HG02798 (cell line): Measurements from ENCODE around the gene MLLT10.

Experiments used
- ATAC-seq: cut with Tn5 transposase; IDR thresholded peaks from one replicate; pipeline ENCODE4 v1.9.1; 2021; ENCODE audit warnings: mild to moderate bottlenecking; ENCODE audit not compliant: unreplicated experiment, poor library complexity

MLLT10 gene

DNA sequence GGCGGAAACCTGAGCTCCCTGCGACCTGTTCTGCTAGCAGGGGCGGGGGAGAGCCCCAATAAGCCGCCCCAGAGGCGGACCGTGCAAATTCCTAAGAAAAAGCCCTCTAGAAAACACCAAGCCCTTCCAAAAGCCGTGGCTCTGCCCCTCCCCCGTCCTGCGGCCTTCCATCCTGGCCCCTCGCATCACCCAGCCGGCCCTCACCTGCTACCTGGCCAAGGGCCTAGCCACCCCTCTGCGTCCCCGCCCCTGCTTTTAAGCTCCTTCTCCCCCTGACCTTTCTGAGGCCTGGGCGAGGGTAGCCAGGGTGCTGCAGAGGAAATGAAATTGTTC, 33.5 kb upstream of the MLLT10 start:
- no peak for ATAC-seq

DNA sequence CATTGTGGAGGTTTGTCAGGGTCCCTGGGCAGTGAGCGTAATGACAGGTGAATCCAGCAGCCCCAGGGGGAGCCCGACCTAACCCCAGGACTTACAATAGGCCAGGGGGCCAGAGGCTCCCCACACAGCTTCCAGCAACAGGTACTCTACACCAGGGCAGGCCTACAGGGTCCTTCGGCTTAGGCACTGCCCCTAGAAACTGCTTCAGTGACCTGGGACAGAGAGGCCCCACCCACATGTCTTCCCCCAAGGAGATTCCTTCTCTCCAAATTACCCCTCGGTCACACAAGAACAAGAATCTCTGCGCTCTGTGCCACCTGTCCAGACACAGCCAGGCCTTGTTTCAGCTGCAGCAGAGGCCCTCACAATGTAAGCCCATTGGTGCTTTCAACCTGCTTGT, 32.9 kb upstream of the MLLT10 start:
- no peak for ATAC-seq

DNA sequence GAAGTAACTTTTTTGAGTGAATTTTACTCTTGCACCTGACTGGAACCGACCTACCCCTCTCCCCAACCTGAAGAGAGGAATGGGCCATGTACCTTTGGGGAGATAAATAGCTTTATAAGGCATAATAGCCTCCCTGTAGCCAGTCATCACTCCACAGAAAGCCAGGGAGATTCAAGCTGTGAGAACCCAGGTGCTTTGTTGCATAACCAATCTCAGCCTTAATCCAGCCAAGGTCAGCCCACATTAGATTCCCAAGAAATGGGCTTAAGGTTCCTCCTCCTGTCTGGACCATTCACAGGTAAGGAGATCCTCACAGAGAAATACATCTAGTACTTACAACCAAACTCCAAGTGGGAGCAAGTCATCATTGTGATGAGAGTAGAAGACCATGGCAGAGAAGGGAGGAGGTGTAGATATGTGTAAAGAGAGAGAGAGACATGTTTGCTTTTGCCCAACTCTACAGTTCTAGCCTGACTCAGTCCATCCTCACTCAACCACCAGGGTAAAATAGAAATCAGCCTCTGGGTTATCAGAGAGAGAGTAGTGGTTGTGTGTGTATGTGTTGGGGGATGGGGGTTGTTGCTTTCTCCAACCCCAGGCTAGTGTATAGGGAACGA, 32.2 kb upstream of the MLLT10 start:
- no peak for ATAC-seq

DNA sequence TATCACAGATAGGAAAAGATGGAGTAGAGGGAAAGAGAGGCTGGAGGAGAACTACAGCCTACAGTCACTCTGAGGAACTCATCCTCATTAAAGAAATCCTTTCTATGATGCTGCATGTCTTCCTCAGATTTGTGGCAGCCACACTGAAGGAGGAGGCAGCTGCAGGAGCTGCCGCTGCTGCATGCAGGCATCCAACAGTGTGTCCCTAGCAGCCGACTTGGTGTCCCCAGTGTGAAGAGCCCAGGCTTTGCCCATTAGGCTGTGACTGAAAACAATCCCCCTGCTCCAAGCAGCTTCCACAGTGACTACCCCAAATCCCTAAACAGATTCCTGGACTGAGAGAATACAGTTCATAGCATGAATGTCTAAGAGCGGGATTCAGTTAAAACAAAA, 31.7 kb upstream of the MLLT10 start:
- no peak for ATAC-seq

DNA sequence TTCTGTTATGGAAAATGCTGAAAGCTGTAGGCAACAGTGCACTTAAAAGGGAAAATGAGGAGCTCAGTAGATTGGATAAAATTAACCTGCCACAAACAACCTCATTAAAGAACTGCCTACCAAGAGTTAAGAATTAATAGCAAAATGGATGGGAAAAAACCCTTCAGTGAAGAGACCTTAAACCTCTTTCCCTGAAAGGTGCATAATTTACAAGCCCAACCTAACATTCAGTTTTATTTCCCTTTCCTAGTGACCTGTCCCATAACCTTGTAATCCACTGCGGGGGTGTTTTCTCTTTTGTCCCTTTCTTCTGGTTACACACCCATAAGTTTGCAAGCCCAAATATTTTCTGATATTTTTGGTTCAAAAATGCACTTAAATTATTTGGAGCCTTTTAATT, 30.5 kb upstream of the MLLT10 start:
- no peak for ATAC-seq

DNA sequence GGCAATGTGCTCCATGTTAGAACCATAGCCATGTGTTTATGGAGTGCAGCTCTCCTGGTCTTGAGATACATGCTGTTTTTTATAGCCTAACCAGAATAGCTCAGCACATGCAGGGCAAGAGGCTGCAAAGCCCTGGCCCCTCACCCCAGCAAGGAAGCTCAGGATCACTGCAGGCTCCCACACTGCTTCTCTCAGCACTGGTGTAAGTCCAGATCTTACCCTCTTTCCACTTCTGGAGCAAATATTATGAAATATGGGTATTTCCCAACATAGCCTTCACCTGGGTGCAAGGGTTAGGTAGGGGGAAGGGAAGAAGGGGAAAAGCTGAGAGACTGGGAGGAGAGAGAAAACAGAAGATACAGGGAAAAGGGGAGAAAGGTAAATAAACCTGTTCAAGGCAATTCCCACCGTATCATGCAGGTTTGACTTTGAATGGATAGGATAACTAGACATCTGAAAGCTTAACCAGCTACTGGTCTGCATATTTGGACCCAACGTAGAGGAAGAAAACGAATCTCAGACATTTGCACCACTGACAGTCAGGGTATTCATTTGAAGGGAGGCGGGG, 28.2 kb upstream of the MLLT10 start:
- no peak for ATAC-seq

DNA sequence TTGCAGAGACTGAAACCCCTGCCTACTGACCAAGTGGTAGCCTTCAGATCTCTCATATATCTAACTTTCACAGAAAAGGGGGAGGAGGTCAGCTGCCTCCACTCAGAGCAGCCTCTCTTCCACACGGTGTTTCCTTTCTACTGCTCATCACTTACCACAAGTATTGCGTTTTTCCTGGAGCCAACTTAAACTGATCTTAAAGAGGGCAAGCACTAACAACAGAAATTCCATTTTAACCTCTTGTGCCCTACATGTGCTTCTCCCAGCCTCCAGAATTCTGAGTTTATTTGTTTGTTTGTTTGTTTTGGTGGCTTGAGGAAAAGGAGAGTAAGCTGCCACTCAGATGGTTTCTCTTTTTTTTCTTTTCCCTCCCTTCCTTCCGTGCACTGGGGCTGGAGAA, 27.7 kb upstream of the MLLT10 start:
- no peak for ATAC-seq

DNA sequence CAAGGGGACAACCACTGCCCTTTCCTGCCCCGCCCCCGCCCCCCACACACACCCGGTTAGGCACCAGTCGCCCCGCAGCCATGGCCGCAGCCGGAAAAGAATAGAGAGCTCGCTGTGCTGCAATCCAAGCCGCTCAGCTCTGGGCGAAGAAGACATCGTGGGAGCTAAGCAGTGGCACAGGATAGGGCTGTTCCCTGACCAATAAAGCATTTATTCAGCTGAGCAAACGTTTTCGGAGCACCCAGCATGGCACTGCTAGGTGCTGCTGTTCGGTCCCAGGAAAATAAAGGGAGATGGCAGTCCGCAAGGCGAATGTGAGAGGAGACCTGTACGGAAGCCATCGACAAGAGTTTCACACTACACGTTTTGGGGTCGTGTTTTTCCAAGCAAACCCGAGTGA, 26.9 kb upstream of the MLLT10 start:
- ATAC-seq = no peak

DNA sequence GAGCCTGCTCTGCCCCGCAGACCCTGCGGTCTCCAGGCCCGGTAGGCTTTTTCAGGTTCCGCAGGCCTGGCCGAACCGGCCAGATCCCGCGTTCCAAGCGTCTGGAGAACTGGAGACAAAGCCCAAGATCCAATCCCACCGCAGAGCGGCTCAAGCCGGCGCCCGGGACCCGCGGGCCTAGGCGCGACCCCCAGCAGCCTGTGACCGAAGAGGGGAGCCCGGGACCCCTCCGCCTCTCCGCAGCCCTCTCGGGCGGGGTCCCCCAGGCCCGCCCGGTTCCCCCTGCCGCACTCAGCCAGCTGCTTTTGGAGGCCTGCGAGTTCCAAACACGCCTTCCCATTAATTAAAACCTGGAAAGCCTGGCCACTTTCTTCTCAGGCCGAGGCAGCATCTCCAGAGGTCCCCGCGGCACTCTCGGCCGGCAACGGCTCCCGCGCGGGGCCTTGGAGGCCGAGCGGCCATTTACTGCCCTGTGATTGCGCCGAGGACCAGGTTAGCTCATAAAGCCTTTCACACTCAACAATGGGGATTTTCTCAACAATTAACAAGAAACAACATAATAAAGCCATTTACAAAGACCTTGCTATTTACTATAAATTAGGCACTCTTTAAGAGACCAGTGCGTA, 25.2 kb upstream of the MLLT10 start:
- no peak for ATAC-seq

DNA sequence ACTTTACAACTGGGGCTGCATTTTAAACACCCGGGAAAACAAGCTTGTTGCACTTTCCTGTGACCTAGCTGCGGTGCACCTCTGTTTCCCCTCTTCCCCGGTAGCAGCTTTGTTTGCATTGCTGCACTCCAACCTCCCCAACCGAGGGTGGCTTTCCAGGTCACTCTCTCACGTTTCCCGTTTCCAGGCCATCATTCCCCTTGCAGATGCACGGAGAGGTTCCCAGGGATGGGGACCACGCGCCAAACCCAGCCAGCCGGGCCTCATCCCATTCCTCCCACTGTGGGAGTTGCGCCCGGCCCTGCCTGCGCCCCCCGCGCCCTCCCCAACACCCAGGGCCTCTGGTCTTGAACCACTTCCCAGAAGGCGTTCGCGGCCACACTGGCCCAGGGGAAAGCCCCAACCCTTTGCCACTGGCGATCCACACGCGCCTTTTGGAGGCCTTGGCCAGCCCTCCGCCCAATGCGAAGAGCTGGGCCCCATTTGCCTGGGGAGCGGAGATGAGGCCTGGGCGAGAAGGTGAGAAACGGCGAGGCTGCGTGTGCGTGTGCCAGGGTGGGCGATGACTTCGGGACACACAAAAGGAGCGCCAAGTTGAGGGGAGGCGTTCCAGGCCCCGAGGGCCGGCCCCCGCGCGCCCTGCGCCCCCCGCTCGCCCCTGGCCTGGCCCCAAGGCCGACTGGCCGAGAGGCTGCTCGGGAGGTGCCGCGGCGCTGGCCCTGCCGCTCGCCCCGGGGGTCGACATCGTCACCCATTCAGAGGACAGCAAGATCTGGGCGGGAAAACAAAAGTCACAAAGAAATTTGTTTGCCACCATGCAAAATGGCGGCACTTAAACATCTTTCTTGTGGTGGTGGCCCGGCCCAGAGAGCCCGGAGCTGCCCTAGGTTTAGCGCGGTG, 24.4 kb upstream of the MLLT10 start:
- no peak for ATAC-seq

DNA sequence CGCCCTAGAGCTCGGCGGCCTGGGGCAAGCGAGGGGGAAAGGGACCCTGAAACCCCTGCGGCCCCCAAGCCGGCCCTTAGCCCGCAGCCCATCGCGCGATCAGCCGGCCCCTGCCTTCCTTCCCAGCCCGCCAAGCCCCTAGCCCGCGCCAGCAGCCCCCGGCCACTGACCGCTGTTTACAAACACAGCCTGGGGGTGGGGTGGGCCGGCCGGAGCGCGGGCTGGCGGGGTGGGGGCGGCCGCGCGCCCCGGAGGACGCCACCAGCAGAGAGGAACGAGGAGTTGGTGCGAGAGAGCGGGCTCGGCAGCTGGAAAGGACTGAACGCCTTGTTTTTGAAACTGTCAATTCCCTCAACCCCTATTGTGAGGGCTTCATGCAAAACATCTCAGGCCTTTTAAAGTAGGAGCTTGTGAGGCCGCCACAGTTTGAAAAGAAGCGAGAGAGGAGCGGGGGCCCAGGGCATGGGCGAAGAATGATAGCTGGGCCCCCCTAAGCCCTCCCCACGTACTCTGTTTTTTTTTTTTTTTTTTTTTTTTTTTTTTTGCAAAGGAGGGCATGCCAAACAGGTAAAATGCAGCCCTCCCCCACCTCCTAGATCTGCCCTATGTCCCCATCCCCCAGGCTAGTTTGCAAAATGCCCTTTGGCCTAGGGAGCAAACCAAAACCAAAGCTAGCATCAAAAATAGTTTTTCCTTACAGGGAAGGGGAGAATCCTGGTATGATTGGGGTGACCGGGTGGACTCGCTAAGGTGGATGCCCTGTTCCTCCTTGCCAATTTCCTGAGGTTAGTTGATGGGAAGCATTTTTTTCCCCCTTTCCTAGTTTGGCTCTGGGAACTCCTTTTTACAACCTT, 23.6 kb upstream of the MLLT10 start:
- no peak for ATAC-seq

DNA sequence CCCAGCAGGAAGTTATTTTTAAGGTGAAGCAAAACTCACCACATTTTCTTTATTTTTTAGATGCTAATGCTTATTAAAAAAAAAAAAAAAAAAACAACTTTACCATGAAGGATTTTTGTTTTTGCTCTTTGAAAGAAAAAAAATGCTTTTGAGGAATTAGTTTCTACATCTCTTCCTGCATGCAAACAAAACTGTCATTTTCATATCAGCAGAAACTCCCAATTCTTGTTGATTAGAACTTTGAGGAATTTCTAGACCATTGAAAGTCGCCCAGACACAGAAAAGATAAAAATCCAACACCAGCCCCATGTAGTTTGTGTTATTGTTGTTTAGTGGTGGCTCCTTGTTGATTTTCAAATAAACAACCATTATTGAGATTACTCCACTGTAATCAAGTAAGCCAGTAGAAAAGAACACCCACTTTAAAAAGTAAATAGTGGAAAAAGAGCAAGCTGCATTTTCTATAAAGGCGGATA, 22.9 kb upstream of the MLLT10 start:
- ATAC-seq = no peak

DNA sequence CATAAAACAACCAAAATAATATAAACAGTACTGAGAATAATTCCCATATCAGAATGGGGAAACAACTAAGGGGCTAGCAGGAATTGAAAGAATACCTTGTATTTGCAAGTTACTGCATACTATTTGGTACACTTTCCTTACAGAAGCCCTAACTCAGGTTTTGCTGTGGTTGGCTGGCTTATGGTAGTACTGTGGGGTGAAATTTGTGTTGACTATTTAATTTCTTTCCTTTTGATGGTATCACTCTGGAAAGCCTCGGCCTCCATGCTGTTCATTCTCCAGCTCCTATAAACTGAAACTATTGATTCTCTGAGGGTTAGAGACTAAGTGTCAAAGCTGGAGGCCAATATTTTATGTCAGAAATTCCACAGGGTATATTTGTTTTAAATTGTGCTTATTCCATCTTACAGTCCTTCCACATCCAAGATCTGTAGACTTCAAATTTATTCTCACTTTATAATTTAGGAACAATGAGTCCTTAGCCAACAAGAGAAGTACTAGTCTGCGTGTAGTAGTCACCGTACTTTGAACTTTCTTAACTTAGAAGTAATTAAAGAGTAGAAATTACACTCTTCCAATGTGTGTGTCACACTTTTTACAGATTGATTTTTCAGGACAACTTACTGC, 22.0 kb upstream of the MLLT10 start:
- ATAC-seq = no peak

DNA sequence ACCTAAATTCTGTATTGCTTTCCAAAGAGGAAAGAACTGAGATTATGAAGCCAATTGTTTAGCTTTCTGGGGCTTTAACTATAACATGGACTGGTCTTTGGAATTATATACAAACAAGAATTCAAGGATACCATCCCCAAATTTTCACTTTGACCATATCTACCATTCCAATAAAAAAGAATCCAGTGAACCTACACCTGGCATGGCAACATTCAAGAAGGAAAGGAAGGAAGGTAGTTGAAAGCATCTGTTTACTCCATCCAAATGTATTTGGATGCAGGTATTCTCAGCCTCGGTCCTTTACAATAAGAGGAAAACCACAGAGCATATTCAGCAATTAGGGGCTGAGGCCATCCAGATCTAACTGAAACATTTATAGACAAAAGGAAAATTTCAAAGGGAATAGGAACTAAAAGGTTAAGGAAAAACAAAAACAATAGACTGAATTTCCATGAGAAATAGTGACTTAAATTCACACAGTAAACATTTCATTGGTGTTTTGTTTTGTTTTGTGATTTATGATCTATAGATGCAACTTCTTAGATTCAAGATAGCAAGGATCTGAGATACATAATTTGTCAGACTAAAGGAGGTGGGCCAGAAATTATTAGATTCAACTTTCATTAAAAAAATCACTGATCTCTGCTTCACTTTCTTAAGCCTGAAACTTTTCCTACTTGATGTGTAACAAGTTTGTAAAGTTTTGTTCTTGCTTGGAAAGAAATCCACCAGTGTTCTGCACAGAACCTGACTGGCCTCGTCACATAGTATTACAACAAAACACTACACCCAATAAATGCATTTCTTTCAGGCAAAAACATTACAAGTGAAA, 21.2 kb upstream of the MLLT10 start:
- no peak for ATAC-seq

DNA sequence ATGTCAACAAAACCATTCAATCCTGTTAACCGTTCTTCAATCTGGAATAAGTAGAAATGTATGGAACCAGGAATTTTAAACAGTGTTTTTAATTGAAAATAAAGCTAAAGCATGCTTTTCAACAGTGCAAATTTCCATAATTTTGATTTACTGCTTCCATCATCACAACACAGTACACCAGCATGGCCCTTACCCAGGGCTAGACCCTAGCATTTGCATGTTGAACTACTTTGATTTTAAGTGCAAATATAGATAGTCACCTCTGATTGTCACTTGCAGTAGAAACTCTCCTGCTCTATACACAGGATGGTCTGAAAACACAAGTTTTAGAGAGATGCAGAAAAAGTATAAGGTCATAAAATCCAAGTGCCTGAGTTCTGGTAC, 20.6 kb upstream of the MLLT10 start:
- ATAC-seq = no peak

DNA sequence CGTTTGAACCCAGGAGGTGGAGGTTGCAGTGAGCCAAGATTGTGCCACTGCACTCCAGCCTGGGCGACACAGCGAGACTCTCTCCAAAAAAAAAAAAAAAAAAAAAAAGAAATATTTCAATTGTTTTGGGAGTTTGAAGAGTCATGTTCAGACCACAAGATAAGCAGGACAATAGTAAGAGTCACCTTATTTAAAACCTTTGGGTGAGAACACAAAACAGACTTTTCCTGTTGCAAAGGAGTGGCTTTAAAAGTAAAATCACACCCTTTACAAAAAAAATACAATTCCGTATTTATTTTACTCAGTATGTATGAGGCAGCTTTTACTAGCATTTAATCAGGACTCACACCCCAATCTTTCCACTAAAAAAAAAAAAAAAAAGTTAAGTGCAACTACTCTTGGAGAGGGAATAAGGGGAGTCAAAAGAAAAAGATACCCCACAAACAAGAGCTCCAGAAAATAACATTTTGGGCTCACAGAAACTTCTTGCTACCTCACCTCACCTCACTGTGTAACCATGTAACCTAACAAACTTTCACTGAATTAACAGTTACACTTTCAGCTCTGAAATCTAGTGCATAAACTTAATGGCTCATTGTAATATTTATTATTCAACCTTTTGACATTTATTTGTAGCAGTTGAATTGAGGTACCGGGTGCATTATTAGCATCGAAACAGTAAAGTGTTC, 19.8 kb upstream of the MLLT10 start:
- ATAC-seq = no peak

DNA sequence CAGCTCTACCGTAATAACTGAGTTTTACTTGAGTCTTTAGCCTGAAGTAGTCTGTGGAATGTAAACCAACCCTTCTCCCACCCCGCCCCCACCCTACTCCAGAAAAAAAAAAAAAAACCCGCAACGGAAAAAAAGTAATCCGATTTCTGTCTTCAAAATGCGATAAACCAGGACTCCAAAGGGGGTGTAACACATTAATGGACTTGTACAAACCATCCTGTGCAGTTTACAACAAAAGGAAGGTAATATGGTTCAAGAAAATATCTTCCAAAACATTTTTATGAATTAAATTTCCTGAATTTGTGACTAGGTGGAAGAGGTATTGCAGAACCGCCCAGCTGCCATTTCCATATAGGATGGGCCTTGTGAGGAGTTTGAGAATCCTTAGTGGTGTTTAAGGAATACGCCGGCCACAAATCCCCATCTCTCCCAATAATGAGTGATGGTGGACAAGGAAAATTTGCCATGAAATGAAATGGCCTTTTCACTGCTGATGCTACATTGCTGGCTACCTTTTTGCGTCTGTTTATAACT, 19.1 kb upstream of the MLLT10 start:
- no peak for ATAC-seq
